SKM-1 (cell line): ENCODE measurements around the gene NXPE3.

Experiments
- DNase-seq: peaks from one replicate; lab custom pipeline; 2025; ENCODE audit not compliant: unreplicated experiment; lab: John Stamatoyannopoulos, UW

Gene NXPE3

GRCh38 chr3:101873619-101874018 is 94.6 kb downstream of the NXPE3 start:
- no peak for DNase-seq

- no peak for DNase-seq
Measured at GRCh38 chr3:101876142-101876541, 97.1 kb downstream of the NXPE3 start.
